ENCODE data around the gene SCARB1.

SCARB1 gene

GRCh38 chr12:124823272-124823970 is 40.2 kb downstream of the SCARB1 start:
- DNase-seq (ENCODE audit: low read depth in 2 of 2), result no peak

GRCh38 chr12:124822218-124822617 is 41.4 kb downstream of the SCARB1 start:
- DNase-seq (ENCODE audit: low read depth in 2 of 2), result no peak

- no peak for DNase-seq (ENCODE audit: low read depth in 2 of 2)
These were observed 42.1 kb downstream of the SCARB1 start for GRCh38 chr12:124821252-124822200.

GRCh38 chr12:124820199-124820598 is 43.5 kb downstream of the SCARB1 start:
- DNase-seq (ENCODE audit: low read depth in 2 of 2), result no peak

- DNase-seq (ENCODE audit: low read depth in 2 of 2), result no peak
These were observed 44.1 kb downstream of the SCARB1 start for GRCh38 chr12:124819525-124819924.

GRCh38 chr12:124819080-124819479 is 44.6 kb downstream of the SCARB1 start:
- DNase-seq (ENCODE audit: low read depth in 2 of 2), result no peak

- no peak for DNase-seq (ENCODE audit: low read depth in 2 of 2)
These were observed 46.3 kb downstream of the SCARB1 start for GRCh38 chr12:124817076-124818000.

GRCh38 chr12:124816295-124816854 is 47.3 kb downstream of the SCARB1 start:
- DNase-seq (ENCODE audit: low read depth in 2 of 2), result no peak

GRCh38 chr12:124814741-124815613 is 48.7 kb downstream of the SCARB1 start:
- no peak for DNase-seq (ENCODE audit: low read depth in 2 of 2)

- no peak for DNase-seq (ENCODE audit: low read depth in 2 of 2)
These were observed 49.9 kb downstream of the SCARB1 start for GRCh38 chr12:124813782-124814181.

- DNase-seq (ENCODE audit: low read depth in 2 of 2), result no peak
These were observed 50.7 kb downstream of the SCARB1 start for GRCh38 chr12:124812979-124813378.

- no peak for DNase-seq (ENCODE audit: low read depth in 2 of 2)
These were observed 51.3 kb downstream of the SCARB1 start for GRCh38 chr12:124812356-124812755.

GRCh38 chr12:124811633-124812032 is 52.0 kb downstream of the SCARB1 start:
- no peak for DNase-seq (ENCODE audit: low read depth in 2 of 2)

GRCh38 chr12:124809878-124810277 is 53.8 kb downstream of the SCARB1 start:
- DNase-seq (ENCODE audit: low read depth in 2 of 2), result no peak

- no peak for DNase-seq (ENCODE audit: low read depth in 2 of 2)
These were observed 54.3 kb downstream of the SCARB1 start for GRCh38 chr12:124809391-124809790.

GRCh38 chr12:124808272-124808671 is 55.4 kb downstream of the SCARB1 start:
- DNase-seq (ENCODE audit: low read depth in 2 of 2), result no peak

GRCh38 chr12:124805876-124806668 is 57.6 kb downstream of the SCARB1 start:
- DNase-seq (ENCODE audit: low read depth in 2 of 2), result no peak

- no peak for DNase-seq (ENCODE audit: low read depth in 2 of 2)
These were observed 58.6 kb downstream of the SCARB1 start for GRCh38 chr12:124805050-124805449.

GRCh38 chr12:124804011-124804621 is 59.5 kb downstream of the SCARB1 start:
- DNase-seq (ENCODE audit: low read depth in 2 of 2), result no peak
